GM19023 (cell line): ENCODE data around the gene SLC38A6.
"Not testable (repeated sequence)": the region's sequence is repeated elsewhere in the genome, so short reads cannot be mapped to it uniquely, and the experiment has no call there.

Experiments
- ATAC-seq: cut with Tn5 transposase; IDR thresholded peaks from one replicate; pipeline ENCODE4 v1.9.1; 2021; ENCODE audit warnings: mild to moderate bottlenecking, moderate library complexity; ENCODE audit not compliant: unreplicated experiment

Gene SLC38A6

DNA sequence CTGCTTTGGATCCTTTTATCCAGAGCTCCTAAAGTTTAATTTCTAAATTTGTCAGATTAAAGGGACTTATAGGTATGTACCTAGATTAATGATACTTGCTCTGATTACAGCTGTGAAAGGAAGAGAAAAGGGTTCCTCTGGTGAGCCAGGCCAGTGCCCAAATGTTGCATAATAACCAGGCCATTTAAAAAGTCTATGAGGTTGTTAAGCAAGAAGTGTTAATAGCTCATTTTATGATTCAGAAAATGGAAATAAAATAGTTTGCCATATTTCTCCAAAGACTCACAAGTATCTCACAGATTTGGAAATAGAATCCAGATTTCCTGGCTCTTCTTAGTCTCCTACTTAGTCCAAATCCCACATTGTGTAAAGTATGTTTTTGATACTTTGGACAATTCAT lies 67.6 kb downstream of the SLC38A6 start:
- ATAC-seq, result no peak

DNA sequence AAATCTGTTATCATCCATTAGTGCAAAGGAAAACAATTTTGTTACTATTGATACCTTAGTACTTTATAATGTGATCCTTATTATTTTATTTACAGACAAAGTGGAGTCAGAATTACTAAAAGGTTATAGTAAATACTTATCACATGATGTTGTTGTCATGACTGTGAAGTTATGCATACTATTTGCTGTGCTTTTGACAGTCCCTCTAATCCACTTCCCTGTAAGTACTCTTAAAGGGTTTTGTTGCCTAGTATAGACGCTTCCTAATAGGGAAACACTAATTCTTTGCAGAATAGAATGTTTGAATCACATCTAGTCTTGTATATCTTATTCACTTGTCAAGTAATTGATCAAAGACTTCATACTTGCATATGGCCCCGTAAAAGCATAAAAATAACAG lies 69.4 kb downstream of the SLC38A6 start:
- ATAC-seq, result no peak

DNA sequence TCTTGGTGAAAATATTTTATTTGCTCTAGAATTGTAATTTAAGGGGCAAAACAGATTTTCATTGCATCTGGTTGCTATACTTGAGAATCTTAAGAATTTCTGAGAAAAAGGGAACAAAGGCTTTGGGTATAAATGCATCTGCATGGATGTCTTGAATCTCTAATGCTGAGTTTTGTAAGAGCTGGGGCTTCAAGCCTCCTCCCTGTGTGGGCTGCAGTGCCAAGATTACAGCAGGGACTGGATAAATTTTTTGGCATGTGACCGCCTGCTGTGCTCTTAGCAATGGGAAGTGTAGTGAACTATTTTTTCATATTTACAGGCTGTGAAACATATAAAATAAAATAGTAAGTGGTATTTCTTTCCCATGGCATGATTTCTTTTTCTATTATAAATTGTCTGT lies 70.0 kb downstream of the SLC38A6 start:
- ATAC-seq, result no peak

DNA sequence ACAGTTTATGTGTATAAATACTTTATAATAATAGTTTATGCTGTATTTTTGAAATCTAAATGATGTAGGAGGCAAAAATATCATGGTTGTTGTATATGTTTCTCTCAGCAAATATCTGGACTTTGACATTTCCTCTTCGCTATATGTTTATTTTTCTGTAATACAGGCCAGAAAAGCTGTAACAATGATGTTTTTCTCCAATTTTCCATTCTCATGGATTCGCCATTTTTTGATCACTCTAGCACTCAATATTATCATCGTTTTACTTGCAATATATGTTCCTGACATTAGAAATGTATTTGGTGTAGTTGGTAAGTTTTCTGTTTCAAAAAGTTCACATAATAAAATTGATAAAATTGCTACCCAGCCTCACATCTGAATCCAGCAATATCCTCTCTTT lies 70.6 kb downstream of the SLC38A6 start:
- ATAC-seq, result no peak

DNA sequence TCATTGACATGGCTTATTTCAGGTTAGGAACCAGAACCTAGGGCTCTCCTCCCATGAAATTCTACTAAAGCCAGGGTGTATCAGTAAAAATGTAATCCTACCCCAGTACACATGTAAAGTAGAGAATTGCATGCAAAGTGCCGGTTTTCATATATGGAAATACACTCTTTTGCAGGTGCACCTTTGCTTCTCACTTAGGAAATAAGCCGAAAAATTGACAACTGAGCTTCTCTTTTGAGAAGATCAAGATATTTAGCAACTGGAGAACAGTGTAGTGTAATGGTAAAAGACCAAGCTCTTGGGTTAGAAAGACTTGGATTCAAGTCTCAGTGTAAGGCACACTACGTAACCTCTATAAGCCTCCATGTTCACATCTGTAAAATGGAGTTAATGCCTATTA lies 82.4 kb downstream of the SLC38A6 start:
- ATAC-seq, result no peak

DNA sequence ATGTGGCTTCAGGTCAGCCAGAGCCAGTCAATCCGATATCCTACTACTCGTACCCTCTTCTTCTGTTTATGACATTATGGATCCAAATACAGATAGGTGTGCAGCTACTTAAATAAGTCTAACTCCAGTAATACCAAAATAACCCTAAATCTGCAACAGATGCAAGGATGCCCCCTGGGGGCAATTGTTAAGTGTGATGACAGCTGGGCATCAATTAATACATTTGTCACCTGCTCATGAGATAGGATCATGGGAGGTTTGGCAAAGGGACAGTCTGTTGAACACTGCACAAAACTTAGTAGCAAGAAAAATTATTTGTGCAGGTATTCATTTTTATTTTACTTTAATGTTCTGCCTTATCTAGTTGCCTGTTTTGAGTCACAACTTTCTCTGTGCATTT lies 83.2 kb downstream of the SLC38A6 start:
- ATAC-seq, result no peak

DNA sequence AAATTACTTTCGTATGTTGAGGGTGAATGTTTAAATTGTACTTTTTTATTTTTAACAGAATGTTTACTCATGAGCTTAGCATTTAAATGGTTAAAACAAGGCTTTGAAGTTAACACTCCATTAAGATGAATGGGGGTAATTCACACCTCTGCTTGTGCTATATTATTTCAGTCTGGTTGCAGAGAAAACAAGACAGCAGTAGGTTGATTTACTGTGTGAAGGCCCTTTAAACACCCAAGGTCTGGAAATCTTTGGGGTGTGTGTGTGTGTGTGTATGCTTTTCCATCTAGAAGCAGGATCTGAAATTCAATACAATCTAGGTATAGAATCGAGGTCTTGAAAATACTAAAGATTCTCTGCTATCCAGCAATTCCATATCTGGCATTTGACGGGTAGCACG lies 83.8 kb downstream of the SLC38A6 start:
- no peak for ATAC-seq

DNA sequence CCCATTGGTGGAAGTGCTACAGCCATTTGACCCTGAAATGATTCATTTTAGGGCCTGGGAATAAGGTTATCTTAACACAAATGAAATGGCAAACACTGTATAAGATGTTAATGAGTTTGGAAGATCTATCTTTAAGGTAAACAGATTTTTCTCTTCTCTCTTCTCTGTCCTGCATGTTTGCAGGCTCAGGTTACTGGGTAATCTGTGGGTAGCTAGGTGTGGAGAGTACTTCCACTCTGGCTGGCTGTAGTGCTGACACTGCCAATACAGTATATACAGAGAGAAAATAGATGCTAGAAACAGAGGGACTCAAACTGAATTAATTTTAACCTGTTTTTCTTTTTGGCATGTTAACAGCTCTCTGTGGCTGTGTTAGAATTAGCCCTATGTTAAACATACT lies 84.6 kb downstream of the SLC38A6 start:
- ATAC-seq, result no peak

DNA sequence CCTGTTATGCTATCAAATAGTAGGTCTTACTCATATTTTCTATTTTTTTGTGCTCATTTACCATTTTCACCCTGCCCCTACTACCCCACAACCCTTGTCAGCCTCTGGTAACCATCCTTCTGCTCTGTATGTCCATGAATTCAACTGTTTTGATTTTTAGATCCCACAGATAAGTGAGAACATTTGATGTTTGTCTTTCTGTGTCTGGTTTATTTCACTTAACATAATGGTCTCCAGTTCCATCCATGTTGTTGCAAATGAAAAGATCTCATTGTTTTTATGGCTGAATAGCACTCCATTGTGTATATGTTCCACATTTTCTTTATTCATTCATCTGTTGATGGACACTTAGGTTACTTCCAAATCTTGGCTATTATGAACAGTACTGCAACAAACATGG lies 91.4 kb downstream of the SLC38A6 start:
- not testable (repeated sequence) for ATAC-seq

DNA sequence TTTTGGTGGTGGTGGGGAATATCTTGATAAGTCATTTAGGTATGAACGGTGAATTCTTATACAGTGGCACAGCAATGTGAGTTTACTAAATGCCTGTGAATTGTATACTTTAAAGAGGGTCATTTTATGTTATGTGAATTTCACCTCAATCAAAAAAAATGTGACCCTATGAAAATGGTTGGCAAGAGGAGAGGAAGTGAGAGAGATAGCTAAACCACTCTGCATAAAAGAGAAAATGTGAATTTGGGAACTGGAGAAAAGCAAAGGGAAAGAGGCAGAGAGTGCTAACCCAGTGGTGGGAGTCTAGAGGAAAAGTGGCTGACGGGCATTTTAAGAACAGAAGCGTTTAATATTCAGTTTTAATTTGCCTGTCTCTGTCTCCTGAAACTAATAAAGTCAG lies 93.8 kb downstream of the SLC38A6 start:
- no peak for ATAC-seq

DNA sequence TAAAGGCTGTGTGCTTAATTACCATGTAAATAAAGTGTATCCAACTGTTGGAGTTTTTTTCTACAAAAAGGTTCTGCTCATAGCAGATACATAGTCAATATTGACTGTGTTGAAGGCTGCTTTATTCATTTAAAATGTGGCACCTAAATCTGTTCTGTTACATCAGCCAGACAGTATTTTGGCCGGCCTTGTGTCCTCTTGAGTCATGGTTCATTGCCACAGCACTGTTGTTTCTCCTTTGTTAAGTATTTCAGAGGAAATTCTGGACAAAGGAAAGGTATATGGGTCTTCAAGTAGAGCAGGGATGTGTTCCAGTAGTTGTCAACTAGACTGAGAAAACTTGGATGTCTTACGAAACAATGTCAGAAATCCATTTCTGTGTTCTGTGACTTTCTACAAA lies 95.5 kb downstream of the SLC38A6 start:
- no peak for ATAC-seq

DNA sequence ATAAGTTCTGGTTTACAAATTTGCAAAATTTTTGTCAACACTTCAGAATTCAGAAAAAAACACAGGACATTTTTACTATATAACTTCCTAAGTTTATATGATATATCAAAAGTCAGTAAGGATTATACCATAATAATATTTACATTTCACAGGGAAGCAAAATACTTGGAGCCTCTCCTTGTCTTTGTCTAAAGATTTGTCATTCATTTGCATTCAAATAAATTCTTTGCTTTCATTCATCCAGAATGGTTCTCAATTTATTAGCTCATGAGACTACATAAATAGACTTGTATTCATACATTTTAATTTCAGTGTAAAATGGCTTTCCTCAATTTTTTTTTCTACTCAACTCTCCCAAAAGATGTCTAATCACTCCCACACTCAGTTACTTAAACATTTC lies 96.4 kb downstream of the SLC38A6 start:
- ATAC-seq, result no peak

DNA sequence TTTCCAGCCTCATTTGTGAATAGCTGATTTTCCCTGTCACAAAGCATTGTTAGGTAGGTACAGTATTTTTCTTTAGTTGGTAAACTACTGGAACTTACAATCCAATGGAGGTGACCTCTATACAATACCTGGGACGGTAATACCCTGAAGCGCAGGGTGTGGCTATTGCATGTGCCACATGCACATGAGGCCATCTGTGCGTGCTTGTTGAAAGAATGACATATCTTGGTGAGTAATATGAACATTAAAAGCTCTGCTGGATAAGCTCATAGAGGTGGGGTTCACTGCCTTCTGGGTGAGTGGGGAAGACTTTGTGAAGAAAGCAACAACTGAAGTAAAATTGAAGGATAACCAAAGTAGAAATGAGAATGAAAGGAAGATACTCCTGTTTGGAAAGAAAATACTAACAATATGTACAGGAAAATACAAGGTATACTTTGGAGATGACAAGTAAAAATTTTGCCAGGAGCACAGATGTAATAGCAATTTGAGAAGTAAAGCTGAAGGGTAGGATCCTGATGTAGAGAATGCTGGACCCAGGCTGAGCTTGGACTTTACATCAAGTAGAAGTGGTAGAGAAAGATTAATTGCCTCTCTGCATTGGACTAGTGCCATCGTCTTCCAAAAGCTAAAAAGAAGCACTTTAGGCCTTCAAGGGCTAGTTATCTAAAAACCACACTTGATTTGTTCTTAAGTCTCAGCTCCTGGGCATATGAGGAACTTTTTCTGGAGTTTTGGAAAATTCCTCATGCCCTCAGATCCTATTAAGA lies 97.1 kb downstream of the SLC38A6 start:
- no peak for ATAC-seq

DNA sequence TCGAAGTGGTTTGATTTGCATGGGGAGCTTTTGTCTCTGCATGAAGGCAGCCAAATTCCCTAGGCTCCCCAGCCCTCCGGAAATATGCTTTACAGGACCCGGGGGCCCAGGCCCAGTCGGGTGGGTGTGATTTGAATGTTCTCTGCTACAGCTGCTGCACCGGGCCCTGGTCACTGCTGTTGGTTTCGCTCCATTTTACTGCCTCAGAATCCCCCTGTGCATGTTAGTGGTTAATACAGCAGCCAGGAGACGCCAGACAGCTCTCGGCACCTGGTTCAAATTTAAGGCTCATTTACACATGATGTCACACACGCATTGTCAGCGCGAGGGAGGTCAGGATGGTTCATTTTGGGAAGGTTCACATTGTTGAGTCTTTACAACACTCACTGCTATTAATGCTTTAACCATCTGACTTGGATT lies 99.6 kb downstream of the SLC38A6 start:
- peak; percentile 91 for ATAC-seq

DNA sequence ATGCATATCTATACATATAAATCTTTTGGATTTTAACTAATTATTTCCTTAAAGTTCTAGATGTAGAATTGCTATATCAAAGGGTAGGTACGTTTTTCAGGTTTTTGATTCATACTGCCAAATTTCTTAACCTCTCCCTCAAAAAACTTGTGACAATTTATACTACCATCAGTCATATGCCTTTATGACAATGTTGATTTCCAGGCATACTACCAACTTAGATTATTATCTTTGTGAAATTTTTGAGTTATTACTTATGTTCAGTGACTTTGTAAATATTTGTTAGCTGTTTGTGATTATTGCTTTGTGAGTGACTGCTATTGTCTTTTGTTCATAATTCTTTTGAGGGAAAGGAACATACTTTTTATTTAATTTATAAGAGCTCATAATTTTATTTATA lies 107.0 kb downstream of the SLC38A6 start:
- ATAC-seq, result no peak

DNA sequence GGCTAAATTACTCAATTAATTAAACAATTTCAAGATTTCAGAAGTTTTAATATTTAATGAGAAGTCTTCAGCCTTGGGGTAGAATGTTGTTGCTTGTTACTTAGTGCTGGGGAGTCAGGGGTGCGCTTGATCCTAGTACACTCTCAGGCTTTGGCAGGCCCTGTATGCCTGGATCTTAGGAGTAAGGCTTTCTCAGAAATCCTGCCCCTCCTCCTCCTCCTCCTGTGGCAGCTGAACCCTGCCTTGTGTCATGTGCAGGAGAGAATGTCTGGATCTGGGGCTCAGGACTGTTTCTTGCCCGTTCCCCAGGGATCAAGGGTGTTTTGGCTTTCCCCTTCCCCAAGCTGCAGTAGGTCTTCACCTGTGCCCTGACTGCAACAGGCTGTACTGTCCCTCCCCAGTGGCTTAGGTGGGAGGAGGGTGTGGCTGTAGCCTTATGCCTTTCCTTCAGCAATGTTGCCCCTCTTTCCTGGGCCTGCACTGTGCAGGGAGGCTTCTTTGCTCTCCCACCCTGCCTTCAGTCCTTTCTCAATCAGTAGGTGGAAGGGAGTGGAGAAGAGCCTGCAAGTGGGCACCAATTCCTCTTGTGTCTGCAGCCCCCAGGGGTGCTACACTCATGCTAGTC lies 108.2 kb downstream of the SLC38A6 start:
- ATAC-seq, result no peak

DNA sequence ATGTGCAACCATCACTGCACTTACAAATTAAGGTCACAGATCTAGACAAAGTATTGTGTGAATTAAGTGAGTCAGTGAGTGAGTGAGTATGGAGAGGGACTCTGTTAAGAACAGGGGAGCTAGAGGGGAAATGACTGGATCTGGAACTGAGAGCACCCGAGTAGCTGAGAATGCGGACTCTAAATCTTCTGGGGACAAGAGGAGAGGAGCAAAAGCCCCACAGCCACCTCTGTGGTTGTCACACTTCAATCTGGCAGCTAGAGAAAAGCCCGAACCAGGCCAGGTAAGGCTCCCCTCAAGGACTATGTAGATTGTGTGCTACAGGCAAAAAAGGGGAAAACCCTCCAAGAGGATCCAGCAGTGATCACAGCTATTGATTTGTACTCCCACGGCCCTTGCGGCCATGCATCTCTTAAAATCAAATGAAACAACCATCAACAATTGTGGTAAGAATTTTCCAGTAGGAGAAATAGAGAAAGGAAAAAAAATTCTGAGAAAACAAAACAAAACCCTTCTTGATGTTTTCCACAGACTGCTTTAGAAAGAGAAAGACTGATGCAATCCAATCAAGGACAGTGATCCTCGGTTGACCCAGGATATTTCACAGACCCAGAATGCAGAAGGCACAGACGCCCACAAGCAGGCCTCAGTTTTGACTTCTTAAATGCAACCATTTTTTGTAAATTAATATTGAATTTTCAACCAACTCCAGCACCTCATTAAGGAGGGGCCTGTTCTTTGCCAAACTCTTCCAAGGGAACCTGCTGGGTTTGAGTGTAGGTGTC lies 109.6 kb downstream of the SLC38A6 start:
- ATAC-seq, result peak; percentile 86

DNA sequence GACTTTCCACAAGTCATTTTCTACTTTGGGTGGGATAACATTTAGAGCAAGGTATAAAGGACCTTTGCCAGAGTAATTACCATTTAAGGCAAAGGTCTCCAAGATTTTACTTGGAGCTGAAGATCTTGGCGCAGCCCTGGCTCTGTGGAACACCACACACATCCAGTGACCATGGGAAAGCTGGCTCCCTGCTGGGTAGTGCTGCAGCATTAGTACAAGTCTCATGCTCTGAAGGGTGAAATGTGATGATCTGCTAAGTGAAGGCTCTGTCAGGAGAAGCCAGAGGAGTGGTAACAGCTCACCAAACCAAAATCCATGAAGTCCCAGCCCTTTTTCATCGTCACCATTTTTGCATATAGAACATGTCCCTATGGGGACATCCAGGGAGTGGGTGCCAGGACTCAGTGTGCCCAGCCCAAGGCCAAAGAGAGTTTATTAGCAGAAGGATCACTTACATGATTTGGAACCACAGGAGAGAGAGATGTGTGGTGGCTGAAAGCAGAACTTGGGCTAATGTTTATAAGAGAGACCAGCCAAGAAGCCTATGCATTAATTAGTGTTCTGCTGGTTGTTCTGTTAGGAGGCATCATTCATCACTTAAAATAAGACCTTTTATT lies 110.7 kb downstream of the SLC38A6 start:
- no peak for ATAC-seq

DNA sequence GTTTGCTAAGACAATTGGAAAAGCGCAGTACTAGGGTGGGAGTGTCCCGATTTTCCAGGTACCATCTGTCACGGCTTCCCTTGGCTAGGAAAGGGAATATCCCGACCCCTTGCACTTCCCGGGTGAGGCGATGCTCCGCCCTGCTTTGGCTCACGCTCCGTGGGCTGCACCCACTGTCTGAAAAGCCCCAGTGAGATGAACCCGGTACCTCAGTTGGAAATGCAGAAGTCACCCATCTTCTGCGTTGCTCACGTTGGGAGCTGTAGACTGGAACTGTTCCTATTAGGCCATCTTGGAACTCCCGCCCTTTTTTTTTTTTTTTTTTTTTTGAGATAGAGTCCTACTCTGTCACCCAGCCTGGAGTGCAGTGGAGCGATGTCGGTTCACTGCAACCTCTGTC lies 117.1 kb downstream of the SLC38A6 start:
- ATAC-seq, result not testable (repeated sequence)

DNA sequence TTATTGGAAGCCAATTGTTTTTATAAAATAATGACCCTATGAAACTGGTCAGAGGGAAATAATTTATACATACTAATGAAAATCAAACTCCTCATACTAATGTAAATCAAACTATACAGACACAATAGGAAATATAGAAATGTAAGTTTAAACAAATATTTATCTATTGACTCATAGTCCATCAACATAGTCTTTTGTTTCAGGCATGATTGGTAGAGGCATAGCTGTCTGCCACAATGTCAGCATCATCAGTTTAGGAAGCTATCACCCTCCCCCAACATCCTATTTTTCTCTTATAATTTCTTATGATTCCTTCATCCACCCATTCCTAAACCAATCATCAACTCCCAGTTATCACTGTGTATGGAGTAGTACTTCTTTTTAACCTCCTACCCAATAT lies 117.7 kb downstream of the SLC38A6 start:
- ATAC-seq, result no peak

DNA sequence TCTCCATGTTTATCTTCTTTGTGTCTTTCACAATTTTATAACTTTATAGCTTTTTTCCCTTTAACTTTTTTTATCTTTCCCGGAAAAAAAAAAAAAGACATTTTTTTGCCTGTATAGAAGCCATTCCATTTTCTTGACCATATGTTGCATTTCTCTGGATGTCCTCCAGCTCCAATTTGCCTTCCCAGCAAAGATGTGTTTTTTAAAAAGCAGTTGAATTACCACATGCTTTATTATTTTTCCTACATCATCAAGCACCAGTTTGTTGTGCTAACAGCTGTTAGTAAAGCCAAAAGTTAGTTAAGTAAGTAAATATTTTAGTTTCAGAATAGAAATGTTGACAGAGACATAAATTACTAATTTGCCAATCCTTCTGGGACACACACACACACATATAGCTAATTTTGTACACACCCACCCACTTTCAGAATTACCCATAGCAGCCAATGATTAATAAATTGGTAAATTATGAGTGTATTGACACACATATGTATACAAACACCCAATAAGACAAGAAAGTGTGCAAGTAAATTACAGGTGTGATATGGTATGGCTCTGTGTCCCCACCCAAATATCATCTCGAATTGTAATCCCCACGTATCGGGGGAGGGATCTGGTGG lies 118.3 kb downstream of the SLC38A6 start:
- ATAC-seq, result no peak
